ENCODE data around the gene DOP1B. TPM values are rescaled to one million over a fixed set of nuclear protein-coding genes. Genes with fewer than 3 reads are reported as not detected.

DOP1B gene
- total RNA-seq, 4 donors from 2014 or later = 6.9 to 17.7 (median 15.1) TPM

- DNase-seq (ENCODE audit: low spot score) (no peak), ATAC-seq (ENCODE audit: low FRiP score) (no peak)
- TF ChIP-seq, protein P1, sequence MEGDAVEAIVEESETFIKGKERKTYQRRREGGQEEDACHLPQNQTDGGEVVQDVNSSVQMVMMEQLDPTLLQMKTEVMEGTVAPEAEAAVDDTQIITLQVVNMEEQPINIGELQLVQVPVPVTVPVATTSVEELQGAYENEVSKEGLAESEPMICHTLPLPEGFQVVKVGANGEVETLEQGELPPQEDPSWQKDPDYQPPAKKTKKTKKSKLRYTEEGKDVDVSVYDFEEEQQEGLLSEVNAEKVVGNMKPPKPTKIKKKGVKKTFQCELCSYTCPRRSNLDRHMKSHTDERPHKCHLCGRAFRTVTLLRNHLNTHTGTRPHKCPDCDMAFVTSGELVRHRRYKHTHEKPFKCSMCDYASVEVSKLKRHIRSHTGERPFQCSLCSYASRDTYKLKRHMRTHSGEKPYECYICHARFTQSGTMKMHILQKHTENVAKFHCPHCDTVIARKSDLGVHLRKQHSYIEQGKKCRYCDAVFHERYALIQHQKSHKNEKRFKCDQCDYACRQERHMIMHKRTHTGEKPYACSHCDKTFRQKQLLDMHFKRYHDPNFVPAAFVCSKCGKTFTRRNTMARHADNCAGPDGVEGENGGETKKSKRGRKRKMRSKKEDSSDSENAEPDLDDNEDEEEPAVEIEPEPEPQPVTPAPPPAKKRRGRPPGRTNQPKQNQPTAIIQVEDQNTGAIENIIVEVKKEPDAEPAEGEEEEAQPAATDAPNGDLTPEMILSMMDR (IDR thresholded peaks at IDR 0.05) = no peak
Observed at GRCh38 chr21:36175771-36176565, 19.3 kb downstream of the DOP1B start.

GRCh38 chr21:36178349-36178748 lies 21.7 kb downstream of the DOP1B start:
- ATAC-seq (ENCODE audit: low FRiP score) = no peak
- DNase-seq (ENCODE audit: low spot score) = no peak
- TF ChIP-seq, protein P1 (IDR thresholded peaks at IDR 0.05) = no peak

GRCh38 chr21:36179145-36179544 lies 22.5 kb downstream of the DOP1B start:
- ATAC-seq (ENCODE audit: low FRiP score) (no peak), DNase-seq (ENCODE audit: low spot score) (no peak)
- TF ChIP-seq, protein P1 (IDR thresholded peaks at IDR 0.05) = no peak

- no peak for DNase-seq (ENCODE audit: low spot score)
- TF ChIP-seq, protein P1 (IDR thresholded peaks at IDR 0.05) = no peak
Observed at GRCh38 chr21:36180963-36181362, 24.3 kb downstream of the DOP1B start.

GRCh38 chr21:36183144-36183795 lies 26.6 kb downstream of the DOP1B start:
- no peak for DNase-seq (ENCODE audit: low spot score)
- no peak for ATAC-seq (ENCODE audit: low FRiP score)
- TF ChIP-seq, protein P1 (IDR thresholded peaks at IDR 0.05) = no peak

More at GRCh38 chr21:36180963-36181362, 24.3 kb downstream of the DOP1B start:
- ATAC-seq (ENCODE audit: low FRiP score) = no peak

DNA sequence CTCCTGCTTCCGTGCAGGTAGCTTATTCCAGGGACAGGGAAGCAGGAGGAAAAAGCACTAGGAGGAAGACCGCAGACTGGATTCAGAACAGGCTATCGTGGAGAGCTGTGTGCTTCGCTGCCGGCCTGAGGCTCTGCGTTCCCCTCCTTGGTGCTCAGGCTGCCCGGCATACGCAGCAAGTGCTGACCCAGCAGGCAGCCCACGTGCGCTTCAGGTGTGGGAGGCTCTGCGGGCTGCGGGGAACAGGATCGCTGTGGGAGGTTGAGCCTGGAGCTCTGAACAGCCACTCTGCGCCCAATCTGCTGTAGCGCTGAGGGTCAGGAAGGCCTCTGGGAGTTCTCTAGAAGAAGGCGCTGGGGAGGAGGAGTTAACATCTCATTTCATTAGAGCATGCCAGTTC lies 27.9 kb downstream of the DOP1B start:
- no peak for DNase-seq (ENCODE audit: low spot score)
- TF ChIP-seq, protein P1 (IDR thresholded peaks at IDR 0.05) = no peak

More for the DNA sequence above, 27.9 kb downstream of the DOP1B start:
- ATAC-seq (ENCODE audit: low FRiP score) = no peak
